Measurements from ENCODE around the gene MADD.

Gene MADD

GRCh38 chr11:47376525-47377371 lies 106.8 kb downstream of the MADD start:
- Histone ChIP-seq H2AFZ (ENCODE audit: low read depth, low read length) (no peak overlapping the region), H3K36me3 (replicated peaks; ENCODE audit: low read depth, low read length) (peaks cover 7% of the 10 kb centered on the region)

GRCh38 chr11:47377571-47378009 lies 107.7 kb downstream of the MADD start:
- Histone ChIP-seq H3K9me3 (ENCODE audit: insufficient read depth, low read length) (no peaks in the 10 kb centered on the region), H3K4me1 (ENCODE audit: low read length) (peaks cover 22% of the 10 kb centered on the region), H3K27me3 (ENCODE audit: low read depth, low read length) (no peaks in the 10 kb centered on the region), H3K36me3 (replicated peaks; ENCODE audit: low read depth, low read length) (peaks cover 3% of the 10 kb centered on the region), H3K27ac (ENCODE audit: low read length) (peak overlapping the region; percentile 66), H3K4me2 (ENCODE audit: low read length) (peak overlapping the region; percentile 92), H4K20me1 (ENCODE audit: insufficient read depth, low read length) (no peaks in the 10 kb centered on the region), H3K79me2 (ENCODE audit: low read length) (peaks cover 32% of the 10 kb centered on the region), H2AFZ (ENCODE audit: low read depth, low read length) (no peak overlapping the region; the same call in 1 of the 2 replicates), H3K4me3 (ENCODE audit: low read length) (peak overlapping the region; percentile 94), H3K9ac (ENCODE audit: low read length) (peak overlapping the region; percentile 98)
- TF ChIP-seq EZH2phosphoT487 (IDR thresholded peaks at IDR 0.05; ENCODE audit: low read depth) (no peak), CTCF (IDR thresholded peaks at IDR 0.05; ENCODE audit: low read depth, low read length) (no peak)

More at GRCh38 chr11:47376525-47377371, 106.8 kb downstream of the MADD start:
- peak overlapping the region; percentile 94 for H3K4me3 ChIP-seq (ENCODE audit: low read length)
- no peak for TF ChIP-seq EZH2phosphoT487 (IDR thresholded peaks at IDR 0.05; ENCODE audit: low read depth)
- peak; percentile 12; the same call in 1 of the 2 replicates for TF ChIP-seq CTCF (IDR thresholded peaks at IDR 0.05; ENCODE audit: low read depth, low read length)
- peaks cover 32% of the 10 kb centered on the region for H3K79me2 ChIP-seq (ENCODE audit: low read length)
- H3K9me3 ChIP-seq (ENCODE audit: insufficient read depth, low read length) = no peaks in the 10 kb centered on the region
- H3K9ac ChIP-seq (ENCODE audit: low read length) = peak overlapping the region; percentile 98
- peak overlapping the region; percentile 92 for H3K4me2 ChIP-seq (ENCODE audit: low read length)
- peak overlapping the region; percentile 66 for H3K27ac ChIP-seq (ENCODE audit: low read length)
- H3K4me1 ChIP-seq (ENCODE audit: low read length) = peaks cover 22% of the 10 kb centered on the region
- H3K27me3 ChIP-seq (ENCODE audit: low read depth, low read length) = no peaks in the 10 kb centered on the region
- H4K20me1 ChIP-seq (ENCODE audit: insufficient read depth, low read length) = no peaks in the 10 kb centered on the region

DNA sequence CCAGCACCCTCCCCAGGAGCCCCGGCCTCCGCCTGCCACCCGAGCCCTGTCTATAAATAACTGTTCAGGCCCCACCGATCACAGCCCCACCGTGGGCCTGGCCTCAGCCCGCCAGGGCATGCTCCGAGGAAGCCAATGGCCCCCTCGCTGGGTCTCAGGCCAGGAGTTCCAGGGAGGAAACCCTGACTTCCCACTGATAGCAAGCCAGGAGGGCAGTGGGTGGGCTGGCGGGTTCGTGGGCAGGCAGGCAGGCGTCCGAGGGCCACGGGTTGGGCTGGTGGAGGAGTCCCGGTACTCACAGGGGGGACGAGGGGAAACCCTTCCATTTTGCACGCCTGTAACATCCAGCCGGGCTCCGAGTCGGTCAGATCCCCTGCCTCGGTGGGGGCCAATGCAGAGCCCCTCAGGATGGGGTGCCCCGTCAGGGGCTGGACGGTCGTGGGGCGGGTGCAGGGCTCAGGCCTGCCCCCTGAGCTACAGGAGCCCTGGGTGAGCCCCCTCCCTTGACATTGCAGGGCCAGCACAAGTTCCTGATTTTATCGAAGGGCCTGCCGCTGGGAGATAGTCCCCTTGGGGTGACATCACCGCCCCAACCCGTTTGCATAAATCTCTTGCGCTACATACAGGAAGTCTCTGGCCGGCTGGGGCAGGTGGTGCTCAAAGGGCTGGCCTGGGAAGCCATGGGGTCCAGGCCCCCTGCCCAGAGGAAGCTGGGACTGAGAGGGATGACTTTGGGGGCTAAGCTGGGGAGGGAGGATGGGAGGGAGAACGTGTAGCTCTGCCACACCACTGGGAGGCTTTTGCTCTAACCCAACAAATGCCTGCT lies 108.3 kb downstream of the MADD start, which contains the start of gene SPI1:
Gene SPI1 (minus strand): TSS at position 538 of the 826 bp plus-strand sequence. CDS start 194 bp downstream, at position 344.
- TF ChIP-seq EZH2phosphoT487 (IDR thresholded peaks at IDR 0.05; ENCODE audit: low read depth) = no peak
- no peak for TF ChIP-seq CTCF (IDR thresholded peaks at IDR 0.05; ENCODE audit: low read depth, low read length)
- Histone ChIP-seq H4K20me1 (ENCODE audit: insufficient read depth, low read length) (no peaks in the 10 kb centered on the region), H3K79me2 (ENCODE audit: low read length) (peaks cover 32% of the 10 kb centered on the region), H3K4me1 (ENCODE audit: low read length) (peaks cover 22% of the 10 kb centered on the region), H3K9ac (ENCODE audit: low read length) (peak within 1 kb of the TSS; percentile 98), H3K9me3 (ENCODE audit: insufficient read depth, low read length) (no peaks in the 10 kb centered on the region), H2AFZ (ENCODE audit: low read depth, low read length) (peak within 1 kb of the TSS; percentile 12; the same call in 1 of the 2 replicates), H3K4me3 (ENCODE audit: low read length) (peak within 1 kb of the TSS; percentile 94), H3K27ac (ENCODE audit: low read length) (peak within 1 kb of the TSS; percentile 66), H3K36me3 (replicated peaks; ENCODE audit: low read depth, low read length) (no peaks in the 10 kb centered on the region), H3K4me2 (ENCODE audit: low read length) (peak within 1 kb of the TSS; percentile 92), H3K27me3 (ENCODE audit: low read depth, low read length) (no peaks in the 10 kb centered on the region)

All from OCI-LY3 (cell line).